Mesendoderm (in vitro differentiated cells): Measurements from ENCODE around the gene OCEL1.

Source experiments
- DNase-seq: peaks from one replicate; pipeline ENCODE4 v3.0.0; 2013
- H2AK5ac ChIP-seq: 2 replicates; pipeline ENCODE4 v1.6.1; 2013; ENCODE audit warnings: low read length, inconsistent platforms
- H2BK120ac ChIP-seq: 2 replicates; pipeline ENCODE4 v1.6.1; 2013; ENCODE audit warnings: low read depth, mild to moderate bottlenecking, low read length, moderate library complexity, mixed read lengths
- H2BK15ac ChIP-seq: replicated peaks from 2 replicates; pipeline ENCODE4 v1.6.1; 2013; ENCODE audit warnings: low read depth, mild to moderate bottlenecking, moderate library complexity
- H2BK5ac ChIP-seq: 2 replicates; pipeline ENCODE4 v1.6.1; 2013; ENCODE audit warnings: low read length, inconsistent platforms
- H3K18ac ChIP-seq: 2 replicates; pipeline ENCODE4 v1.6.1; 2013; ENCODE audit warnings: mild to moderate bottlenecking, low read length, mixed read lengths
- H3K23ac ChIP-seq: one replicate; pipeline ENCODE4 v1.6.1; 2013; ENCODE audit warnings: low read length
- H3K27ac ChIP-seq: 2 replicates; pipeline ENCODE4 v1.5.1; 2013; ENCODE audit warnings: low read depth, mild to moderate bottlenecking, inconsistent platforms, low read length, moderate library complexity
- H3K27me3 ChIP-seq: 2 replicates; pipeline ENCODE4 v1.6.1; 2013; ENCODE audit warnings: low read length, control low read depth, mild to moderate bottlenecking, inconsistent platforms; ENCODE audit not compliant: insufficient read depth, poor library complexity
- H3K36me3 ChIP-seq: 2 replicates; pipeline ENCODE4 v1.6.1; 2013; ENCODE audit warnings: low read length, inconsistent platforms; ENCODE audit not compliant: control insufficient read depth, insufficient read depth
- H3K4ac ChIP-seq: one replicate; pipeline ENCODE4 v1.6.1; 2013; ENCODE audit warnings: low read depth, mild to moderate bottlenecking, low read length, moderate library complexity
- H3K4me1 ChIP-seq: 2 replicates; pipeline ENCODE4 v1.6.1; 2013; ENCODE audit warnings: low read depth, low read length, inconsistent platforms; ENCODE audit not compliant: control insufficient read depth
- H3K4me2 ChIP-seq: 2 replicates; pipeline ENCODE4 v1.6.1; 2013; ENCODE audit warnings: low read length
- H3K4me3 ChIP-seq: 2 replicates; pipeline ENCODE4 v1.5.1; 2013; ENCODE audit warnings: mild to moderate bottlenecking, low read length
- H3K56ac ChIP-seq: one replicate; pipeline ENCODE4 v1.6.1; 2013; ENCODE audit warnings: low read length
- H3K79me1 ChIP-seq: 2 replicates; pipeline ENCODE4 v1.6.1; 2013; ENCODE audit warnings: low read length, inconsistent platforms
- H3K79me2 ChIP-seq: 2 replicates; pipeline ENCODE4 v1.6.1; 2013; ENCODE audit warnings: mild to moderate bottlenecking, low read length; ENCODE audit not compliant: control insufficient read depth, insufficient read depth
- H3K9ac ChIP-seq: 2 replicates; pipeline ENCODE4 v1.6.1; 2013; ENCODE audit warnings: low read length, inconsistent platforms
- H4K5ac ChIP-seq: one replicate; pipeline ENCODE4 v1.6.1; 2013; ENCODE audit warnings: low read length
- H4K8ac ChIP-seq: one replicate; pipeline ENCODE4 v1.6.1; 2013; ENCODE audit warnings: low read depth, mild to moderate bottlenecking, control low read depth, low read length, moderate library complexity
- WGBS: extraction: QIAGEN DNeasy Blood & Tissue Kit; methylation state at CpG from one replicate; pipeline ENCODE4 v1.1.7; 2013; ENCODE audit warnings: low lambda C conversion rate, missing lambda C conversion rate; ENCODE audit not compliant: insufficient coverage; ENCODE audit errors: extremely low coverage; 5-methylcytosine and 5-hydroxymethylcytosine counted together

Gene OCEL1

GRCh38 chr19:17213334-17213733 is 12.7 kb upstream of the OCEL1 start:
- DNase-seq = no peak
- Histone ChIP-seq H3K23ac (no peak overlapping the region), H3K36me3 (no peaks in the 10 kb centered on the region)

DNA sequence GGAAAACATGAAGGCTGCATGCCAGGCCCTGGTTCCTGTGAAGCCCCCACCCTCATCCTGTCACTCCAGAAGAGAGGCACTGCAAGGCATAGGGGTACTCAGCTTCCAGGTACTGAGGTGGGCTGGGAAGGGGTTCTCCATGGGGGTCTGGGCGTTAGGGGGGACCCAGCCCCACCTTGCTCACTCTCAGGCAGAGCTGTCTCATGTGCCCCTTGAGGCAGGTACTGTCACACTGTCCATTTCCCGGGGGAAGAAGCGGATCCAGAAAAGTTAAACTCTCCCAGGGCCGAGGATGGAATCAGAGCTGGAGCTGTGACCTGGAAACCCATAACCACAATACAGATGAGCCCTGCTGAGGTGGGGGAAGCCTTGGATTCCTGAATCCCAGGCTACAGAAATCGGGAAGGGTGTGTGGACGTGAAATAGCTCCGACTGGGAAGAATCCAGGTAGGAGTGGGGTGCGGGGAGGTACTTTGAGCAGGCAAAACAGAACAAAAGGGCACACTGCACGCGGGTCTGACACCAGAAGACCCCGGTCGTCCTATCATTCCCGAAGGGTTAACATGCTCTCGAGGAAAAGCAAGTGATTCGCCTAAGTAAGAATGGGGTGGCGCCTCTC is 11.4 kb upstream of the OCEL1 start:
- no peaks in the 10 kb centered on the region for H3K27me3 ChIP-seq
- H2BK15ac ChIP-seq = no peak overlapping the region
- no CpG with 5 or more reads among the region's 16 CpGs for WGBS
- H3K36me3 ChIP-seq = no peaks in the 10 kb centered on the region
- H3K27ac ChIP-seq = peak overlapping the region; percentile 57
- peak overlapping the region; percentile 82 for H3K4ac ChIP-seq
- peaks cover 3% of the 10 kb centered on the region for H3K4me1 ChIP-seq
- H3K4me3 ChIP-seq = peak overlapping the region; percentile 21
- DNase-seq = no peak
- H2BK120ac ChIP-seq = no peak overlapping the region
- no peak overlapping the region for H3K23ac ChIP-seq
- H3K79me1 ChIP-seq = no peaks in the 10 kb centered on the region
- peak overlapping the region; percentile 49 for H2BK5ac ChIP-seq
- peak overlapping the region; percentile 77 for H2AK5ac ChIP-seq
- H3K56ac ChIP-seq = peak overlapping the region; percentile 91
- H3K4me2 ChIP-seq = peak overlapping the region; percentile 51
- no peaks in the 10 kb centered on the region for H3K79me2 ChIP-seq
- H4K8ac ChIP-seq = no peak overlapping the region
- peak overlapping the region; percentile 10 for H3K18ac ChIP-seq
- peak overlapping the region; percentile 82 for H3K9ac ChIP-seq
- H4K5ac ChIP-seq = peak overlapping the region; percentile 84

More at GRCh38 chr19:17213334-17213733, 12.7 kb upstream of the OCEL1 start:
- no peak overlapping the region for H3K56ac ChIP-seq
- H3K4ac ChIP-seq = no peak overlapping the region
- H2BK15ac ChIP-seq = no peak overlapping the region
- H4K8ac ChIP-seq = no peak overlapping the region
- no peak overlapping the region for H2AK5ac ChIP-seq
- H3K4me1 ChIP-seq = peaks cover 3% of the 10 kb centered on the region
- no peaks in the 10 kb centered on the region for H3K27me3 ChIP-seq
- H3K4me2 ChIP-seq = no peak overlapping the region
- WGBS = no CpG with 5 or more reads among the region's 5 CpGs
- no peak overlapping the region for H3K18ac ChIP-seq
- no peak overlapping the region for H4K5ac ChIP-seq
- H3K9ac ChIP-seq = no peak overlapping the region
- H2BK5ac ChIP-seq = no peak overlapping the region
- H3K79me2 ChIP-seq = no peaks in the 10 kb centered on the region
- no peak overlapping the region for H3K27ac ChIP-seq
- H3K79me1 ChIP-seq = no peaks in the 10 kb centered on the region
- H3K4me3 ChIP-seq = no peak overlapping the region
- no peak overlapping the region for H2BK120ac ChIP-seq

- no CpG with 5 or more reads among the region's 56 CpGs for WGBS
- Histone ChIP-seq H4K5ac (peak within 1 kb of the TSS; percentile 84), H3K18ac (peak within 1 kb of the TSS; percentile 86), H2BK5ac (peak within 1 kb of the TSS; percentile 76), H4K8ac (no peak within 1 kb of the TSS), H3K9ac (peak within 1 kb of the TSS; percentile 82), H3K27me3 (no peaks in the 10 kb centered on the region), H3K36me3 (no peaks in the 10 kb centered on the region), H2BK15ac (no peak within 1 kb of the TSS), H3K79me1 (no peaks in the 10 kb centered on the region), H3K4me3 (peak within 1 kb of the TSS; percentile 54), H3K27ac (peak within 1 kb of the TSS; percentile 66), H3K4me2 (peak within 1 kb of the TSS; percentile 51), H2BK120ac (no peak within 1 kb of the TSS), H3K23ac (no peak within 1 kb of the TSS), H3K4ac (peak within 1 kb of the TSS; percentile 98), H3K79me2 (no peaks in the 10 kb centered on the region), H3K4me1 (peaks cover 3% of the 10 kb centered on the region), H2AK5ac (peak within 1 kb of the TSS; percentile 77), H3K56ac (peak within 1 kb of the TSS; percentile 95)
- peak; percentile 97 for DNase-seq
Measured at GRCh38 chr19:17215127-17215971, 10.7 kb upstream of the OCEL1 start, which contains the start of gene USE1. Gene USE1 (plus strand): TSS chr19:17215357. CDS start chr19:17215406, 49 bp downstream.

- Histone ChIP-seq H3K27ac (no peak overlapping the region), H3K4ac (no peak overlapping the region), H4K8ac (no peak overlapping the region), H3K23ac (no peak overlapping the region), H3K79me1 (no peaks in the 10 kb centered on the region), H3K4me1 (peaks cover 3% of the 10 kb centered on the region), H2BK5ac (no peak overlapping the region), H4K5ac (no peak overlapping the region), H3K56ac (peak overlapping the region; percentile 58), H3K4me3 (no peak overlapping the region), H2AK5ac (no peak overlapping the region), H3K27me3 (no peaks in the 10 kb centered on the region), H2BK15ac (no peak overlapping the region), H3K36me3 (no peaks in the 10 kb centered on the region), H3K4me2 (peak overlapping the region; percentile 18), H3K9ac (peak overlapping the region; percentile 7), H3K18ac (no peak overlapping the region), H3K79me2 (no peaks in the 10 kb centered on the region), H2BK120ac (no peak overlapping the region)
- no peak for DNase-seq
- WGBS = no CpG with 5 or more reads among the region's 13 CpGs
Measured at GRCh38 chr19:17216058-17216670, 9.9 kb upstream of the OCEL1 start.

- H4K5ac ChIP-seq = no peak overlapping the region
- H3K36me3 ChIP-seq = no peaks in the 10 kb centered on the region
- no peak overlapping the region for H2BK120ac ChIP-seq
- H3K4me2 ChIP-seq = no peak overlapping the region
- H3K4ac ChIP-seq = no peak overlapping the region
- H2BK15ac ChIP-seq = no peak overlapping the region
- H3K79me2 ChIP-seq = no peaks in the 10 kb centered on the region
- H3K23ac ChIP-seq = no peak overlapping the region
- no peak overlapping the region for H3K56ac ChIP-seq
- no peak overlapping the region for H3K4me3 ChIP-seq
- no peak overlapping the region for H2AK5ac ChIP-seq
- H3K27me3 ChIP-seq = no peaks in the 10 kb centered on the region
- H2BK5ac ChIP-seq = no peak overlapping the region
- DNase-seq = no peak
- no peak overlapping the region for H3K18ac ChIP-seq
- H4K8ac ChIP-seq = no peak overlapping the region
- no peak overlapping the region for H3K9ac ChIP-seq
- H3K4me1 ChIP-seq = peaks cover 3% of the 10 kb centered on the region
- H3K79me1 ChIP-seq = no peaks in the 10 kb centered on the region
- WGBS = no CpG with 5 or more reads among the region's 8 CpGs
- no peak overlapping the region for H3K27ac ChIP-seq
Measured at GRCh38 chr19:17219286-17219685, 6.7 kb upstream of the OCEL1 start.
